GM19240 (cell line): ENCODE data around the gene MICU1.
"Not testable (repeated sequence)": the region's sequence is repeated elsewhere in the genome, so short reads cannot be mapped to it uniquely, and the experiment has no call there.

ENCODE experiments used
- DNase-seq: peaks from one replicate; pipeline ENCODE4 v3.0.0; 2011; ENCODE audit warnings: low spot score; ENCODE audit not compliant: insufficient read length

Gene MICU1

GRCh38 chr10:72331575-72332422 lies 294.1 kb downstream of the MICU1 start:
- DNase-seq, result no peak

GRCh38 chr10:72330069-72330426 lies 295.8 kb downstream of the MICU1 start:
- DNase-seq, result no peak

- no peak for DNase-seq
Measured at GRCh38 chr10:72329290-72330068, 296.4 kb downstream of the MICU1 start.

GRCh38 chr10:72328829-72329204 lies 297.1 kb downstream of the MICU1 start:
- no peak for DNase-seq

DNA sequence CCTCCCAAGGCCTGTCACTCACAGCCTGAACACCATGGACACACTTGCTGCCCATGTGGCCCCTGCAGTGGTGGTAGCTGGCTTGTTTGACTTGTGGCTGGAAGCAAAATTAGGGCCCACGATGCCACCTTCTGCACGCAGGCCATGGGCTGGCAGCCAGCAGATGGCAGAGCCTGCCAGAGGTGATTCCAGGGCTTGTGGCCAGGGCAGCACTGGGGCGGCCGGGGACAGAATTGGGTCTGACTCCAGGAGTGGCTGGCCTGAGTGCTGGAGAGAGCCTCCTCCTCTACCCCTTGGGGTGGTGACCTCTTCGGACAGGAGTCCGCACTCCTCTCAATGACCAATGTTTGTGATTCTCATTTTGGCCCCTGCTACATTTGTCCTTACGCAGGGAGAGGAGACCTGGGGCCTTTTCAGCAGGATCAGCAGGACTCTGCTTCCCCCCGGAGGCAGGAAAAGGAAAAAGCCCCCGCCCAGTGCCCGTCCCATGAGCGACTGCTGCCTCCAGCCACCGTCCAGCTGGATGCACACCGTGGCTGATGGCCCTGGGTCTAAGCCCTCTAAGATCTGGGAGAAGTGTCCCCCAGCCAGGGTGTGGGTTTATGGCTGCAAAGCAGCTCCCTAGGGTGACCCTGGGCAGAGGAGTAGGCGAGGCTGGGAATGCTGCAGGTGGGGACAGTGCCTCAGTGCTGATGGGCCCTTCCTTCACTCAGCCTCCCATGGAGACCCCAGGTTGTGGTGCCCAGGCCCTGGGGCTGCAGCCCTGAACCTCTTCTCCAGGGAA lies 297.6 kb downstream of the MICU1 start:
- DNase-seq, result no peak

DNA sequence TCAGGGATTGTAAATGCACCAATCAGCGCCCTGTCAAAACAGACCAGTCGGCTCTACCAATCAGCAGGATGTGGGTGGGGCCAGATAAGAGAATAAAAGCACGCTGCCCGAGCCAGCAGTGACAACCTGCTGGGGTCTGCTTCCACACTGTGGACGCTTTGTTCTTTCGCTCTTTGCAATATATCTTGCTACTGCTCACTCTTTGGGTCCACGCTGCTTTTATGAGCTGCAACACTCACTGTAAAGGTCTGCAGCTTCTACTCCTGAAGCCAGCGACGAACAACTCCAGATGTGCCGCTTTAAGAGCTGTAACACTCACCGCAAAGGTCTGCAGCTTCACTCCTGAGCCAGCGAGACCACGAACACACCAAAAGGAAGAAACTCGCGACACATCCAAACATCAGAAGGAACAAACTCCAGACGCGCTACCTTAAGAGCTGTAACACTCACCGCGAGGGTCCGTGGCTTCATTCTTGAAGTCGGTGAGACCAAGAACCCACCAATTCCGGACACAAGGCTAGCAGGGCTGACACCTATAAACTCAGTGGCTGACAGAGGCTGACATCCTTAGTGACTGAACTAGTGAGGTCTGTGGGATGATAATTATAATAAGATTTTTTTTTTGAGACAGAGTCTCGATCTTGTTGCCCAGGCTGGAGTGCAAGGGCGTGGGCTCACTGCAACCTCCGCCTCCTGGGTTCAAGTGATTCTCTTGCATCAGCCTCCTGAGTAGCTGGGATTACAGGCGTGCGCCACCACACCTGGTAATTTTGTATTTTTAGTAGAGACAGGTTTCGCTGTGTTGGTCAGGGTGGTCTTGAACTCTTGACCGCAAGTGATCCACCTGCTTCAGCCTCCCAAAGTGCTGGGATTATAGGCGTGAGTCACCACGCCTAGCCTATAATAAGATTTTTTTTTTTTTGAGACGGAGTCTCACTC lies 298.9 kb downstream of the MICU1 start:
- not testable (repeated sequence) for DNase-seq

DNA sequence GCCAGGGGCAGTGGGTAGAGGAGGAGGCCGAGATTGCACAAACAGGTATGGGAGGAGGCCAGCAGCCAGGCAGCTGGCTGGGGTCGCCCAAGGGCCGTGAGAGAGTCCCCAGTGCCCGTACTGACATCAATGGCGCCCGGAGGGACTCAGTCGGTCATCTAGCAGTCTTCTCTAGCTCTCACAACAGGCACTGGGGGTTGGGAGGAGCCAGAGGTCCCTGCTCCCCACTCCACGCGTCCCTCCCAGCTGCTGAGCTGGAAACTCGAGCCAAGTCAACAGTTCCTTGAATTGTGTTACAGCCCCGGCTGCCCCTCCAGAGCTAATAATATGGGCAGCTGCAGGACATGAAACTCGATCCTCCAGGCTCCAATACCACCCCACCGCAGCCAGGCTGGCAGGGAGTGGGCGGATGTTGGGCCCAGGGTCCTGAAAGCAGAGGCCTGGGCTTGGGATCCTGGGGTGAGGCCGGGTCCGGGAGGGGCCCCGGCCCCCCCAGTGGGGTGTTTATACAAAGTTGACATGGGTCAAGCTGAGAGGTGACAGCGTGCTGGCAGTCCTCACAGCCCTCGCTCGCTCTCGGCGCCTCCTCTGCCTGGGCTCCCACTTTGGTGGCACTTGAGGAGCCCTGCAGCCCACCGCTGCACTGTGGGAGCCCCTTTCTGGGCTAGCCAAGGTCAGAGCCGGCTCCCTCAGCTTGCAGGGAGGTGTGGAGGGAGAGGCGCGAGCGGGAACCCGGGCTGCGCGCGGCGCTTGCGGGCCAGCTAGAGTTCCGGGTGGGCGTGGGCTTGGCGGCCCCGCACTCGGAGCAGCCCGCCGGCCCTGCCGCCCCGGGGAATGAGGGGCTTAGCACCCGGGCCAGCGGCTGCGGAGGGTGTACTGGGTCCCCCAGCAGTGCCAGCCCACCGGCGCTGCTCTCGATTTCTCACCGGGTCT lies 300.4 kb downstream of the MICU1 start:
- not testable (repeated sequence) for DNase-seq

- DNase-seq, result no peak
Measured at GRCh38 chr10:72323771-72324191, 302.1 kb downstream of the MICU1 start.

DNA sequence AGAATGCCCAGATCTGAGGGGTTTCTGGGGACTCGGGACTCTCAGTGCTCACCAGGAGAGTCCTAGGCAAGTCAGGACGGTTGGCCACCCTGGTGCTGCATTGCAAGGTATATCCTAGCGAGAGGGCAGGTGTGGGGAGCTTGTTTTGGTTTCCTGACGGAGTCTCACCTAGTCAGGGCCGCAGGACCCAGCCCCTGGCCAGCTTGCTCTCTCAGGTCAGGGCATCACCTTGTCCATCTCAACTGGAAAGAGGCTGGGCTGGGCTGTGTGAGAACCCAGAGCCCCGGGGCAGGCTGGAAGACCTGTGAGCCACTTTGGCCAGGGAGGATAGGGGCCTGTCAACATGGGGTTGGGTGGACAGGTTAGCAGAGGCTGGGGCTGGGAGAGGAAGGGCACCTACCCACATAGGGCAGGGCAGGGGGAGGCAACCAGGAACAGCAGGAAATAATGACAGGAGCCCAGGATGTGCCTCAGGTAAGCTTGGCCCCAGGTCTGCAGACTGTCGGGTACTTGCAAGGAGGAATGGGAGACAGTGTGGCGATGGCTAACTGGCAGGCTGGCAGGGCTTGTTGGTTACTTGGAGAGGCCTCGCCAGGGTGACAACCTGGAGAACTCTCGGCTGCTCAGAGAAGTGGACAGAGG lies 302.6 kb downstream of the MICU1 start:
- no peak for DNase-seq

DNA sequence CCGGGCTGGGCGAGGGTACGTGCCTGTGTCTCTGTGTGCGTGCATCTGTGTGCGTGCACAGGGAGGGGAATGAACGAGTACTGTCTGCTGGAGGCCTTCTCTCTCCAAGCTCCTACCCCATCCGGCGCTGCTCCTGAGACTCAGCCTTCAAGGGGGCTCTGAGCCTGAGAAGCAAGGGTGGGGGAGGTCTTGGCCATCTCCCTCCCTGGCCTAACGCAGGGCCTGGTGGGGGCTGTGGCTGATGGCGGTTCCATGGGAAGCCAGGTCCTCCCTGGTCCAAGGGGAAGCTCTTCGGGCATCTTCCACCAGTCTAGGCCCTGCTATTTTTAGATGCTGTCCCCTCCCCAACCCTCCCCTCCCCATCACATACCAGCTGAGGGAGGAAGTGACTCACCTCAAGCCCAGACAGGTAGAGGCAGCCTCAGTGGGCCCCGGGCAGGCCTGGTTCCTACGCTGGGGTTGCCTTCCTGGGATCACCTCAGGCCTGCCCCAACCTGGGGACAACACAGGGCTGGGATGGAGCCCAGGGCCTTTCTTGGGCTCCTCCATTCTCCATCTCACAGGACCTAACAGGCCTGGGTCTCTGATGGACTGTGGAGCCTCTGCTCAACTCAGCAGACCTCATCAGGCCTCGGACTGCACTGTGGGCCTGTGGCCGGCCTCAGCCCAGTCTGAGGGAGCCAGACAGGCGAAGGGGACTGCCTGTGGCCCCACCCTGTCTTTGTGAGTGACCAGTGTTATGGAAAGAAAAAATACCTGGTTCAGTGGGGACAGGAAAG lies 303.4 kb downstream of the MICU1 start:
- DNase-seq, result no peak

DNA sequence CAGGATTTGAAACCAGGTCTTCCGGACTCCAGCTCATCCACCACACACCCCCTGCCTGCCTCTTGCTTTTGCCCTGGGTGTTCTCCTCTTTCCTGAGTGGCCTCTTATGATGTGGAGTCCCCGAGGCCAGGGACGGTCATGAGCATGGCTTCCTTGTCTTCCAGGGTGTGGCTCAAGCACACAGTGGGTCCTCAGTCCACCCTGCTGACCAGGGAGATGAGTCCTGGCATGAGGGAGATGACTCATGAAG lies 303.9 kb downstream of the MICU1 start:
- DNase-seq, result no peak

DNA sequence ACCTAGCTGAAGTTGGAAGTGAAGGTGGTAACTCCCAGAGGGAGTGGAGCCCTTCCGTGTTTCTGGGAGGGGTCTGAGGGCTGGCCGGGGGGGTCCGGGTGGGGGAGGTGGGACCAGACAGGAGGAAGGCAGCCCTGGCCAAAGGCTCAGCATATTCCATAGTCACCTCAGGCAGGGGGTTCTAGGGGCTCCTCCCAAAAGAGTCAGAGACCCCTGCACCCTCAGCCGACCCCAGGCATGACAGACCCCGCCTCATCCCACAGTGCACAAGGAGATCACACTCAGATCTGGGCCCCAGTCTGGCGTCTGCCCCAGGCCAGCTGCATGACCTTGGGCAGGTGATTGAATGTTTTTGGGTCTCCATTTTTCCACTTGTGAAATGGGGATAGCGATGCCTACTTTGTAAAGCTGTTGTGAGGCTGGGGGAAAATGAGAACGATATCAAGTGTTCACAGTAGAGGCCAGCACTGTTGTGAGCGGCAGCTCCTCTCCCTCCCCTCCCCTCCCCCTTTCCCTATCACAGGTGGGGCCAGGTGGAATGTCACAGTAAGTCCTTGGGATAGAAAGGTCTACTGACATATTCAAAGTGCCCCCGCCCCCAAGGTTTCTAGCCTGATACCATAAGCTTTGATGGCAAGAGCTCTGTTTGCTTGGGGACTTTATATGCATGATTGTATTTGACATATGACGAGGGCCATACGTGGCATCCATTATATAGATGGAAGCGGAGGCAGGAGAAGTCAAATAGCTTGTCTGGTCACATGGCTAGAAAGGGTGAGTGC lies 304.4 kb downstream of the MICU1 start:
- no peak for DNase-seq

DNA sequence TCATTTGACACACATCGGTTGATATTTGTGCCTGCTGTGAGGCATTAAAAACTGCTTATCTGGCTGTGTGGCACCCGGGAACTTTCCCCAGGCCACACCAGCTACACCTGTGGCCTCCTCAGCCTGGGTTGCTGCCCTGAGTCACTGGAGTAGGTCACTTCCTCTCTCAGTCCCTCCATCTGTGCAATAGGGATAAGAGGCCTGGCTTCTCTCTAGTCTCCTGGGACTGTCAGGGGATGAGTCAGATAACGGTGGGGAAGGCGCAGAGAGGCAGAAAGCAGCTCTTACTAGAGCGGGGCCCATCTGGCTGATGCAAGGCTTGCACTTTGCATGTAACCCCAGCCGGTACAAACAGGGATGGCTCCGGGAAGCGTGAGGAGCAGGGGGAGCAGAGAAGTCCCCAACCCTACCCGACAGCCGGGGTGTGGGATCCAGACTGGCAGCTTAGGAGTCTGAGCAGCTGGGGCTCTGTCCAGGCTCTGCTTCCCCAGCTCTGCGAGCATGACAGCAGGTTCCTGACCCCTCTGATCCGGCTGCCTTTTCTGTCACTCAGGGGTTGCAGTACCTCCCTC lies 305.1 kb downstream of the MICU1 start:
- peak; percentile 82 for DNase-seq

DNA sequence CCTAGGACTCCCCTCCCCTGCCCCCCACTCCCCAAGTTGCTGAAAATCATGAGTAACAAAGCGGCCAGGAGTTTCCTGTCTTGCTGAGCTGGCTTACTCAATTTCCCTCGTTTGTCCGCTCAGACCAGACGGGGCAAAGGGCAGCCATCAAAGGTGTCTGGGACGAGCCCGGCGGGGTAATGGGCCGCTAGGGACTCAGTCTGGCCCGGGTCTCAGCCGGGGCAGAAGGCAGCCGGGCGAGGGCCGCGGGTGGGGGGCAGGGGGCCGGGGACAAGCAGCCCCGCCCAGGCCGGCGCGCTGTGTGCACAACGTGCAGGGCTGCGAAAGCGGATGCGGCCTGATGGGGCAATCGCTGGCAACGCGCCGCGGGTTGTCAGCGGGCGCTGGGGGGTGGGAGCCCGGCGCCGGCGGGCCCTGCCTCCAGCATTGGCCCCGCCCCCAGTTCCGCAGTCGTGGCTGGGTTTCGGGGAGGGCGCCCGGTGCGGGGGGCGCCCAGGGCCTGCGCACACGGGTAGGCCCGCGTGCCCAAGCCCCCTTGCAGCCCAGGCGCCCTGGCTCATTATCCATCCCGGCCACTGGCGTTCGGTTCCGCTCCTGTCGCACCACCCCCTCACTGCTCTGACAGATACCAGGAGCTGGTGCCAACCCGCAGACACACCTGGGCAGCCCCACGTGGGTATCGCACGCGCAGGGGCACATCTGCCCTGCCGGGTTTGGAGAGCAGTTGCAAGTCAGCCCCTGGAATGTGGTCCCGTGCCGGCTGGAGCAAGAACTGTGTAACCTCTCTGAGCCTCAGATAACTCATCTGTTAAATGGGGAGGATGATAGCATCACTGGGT lies 306.2 kb downstream of the MICU1 start:
- DNase-seq, result peak; percentile 74

- DNase-seq, result no peak
Measured at GRCh38 chr10:72318418-72319262, 307.2 kb downstream of the MICU1 start.
